Pulmonary artery endothelial cell (primary cell): ENCODE measurements around the gene AKIRIN2. TPM values are rescaled to one million over a fixed set of nuclear protein-coding genes. Genes with fewer than 3 reads are reported as not detected.
A peak's percentile ranks its signal among the peaks of the same experiment; 100 is the strongest.

Experiments used
- DNase-seq: peaks from one replicate; pipeline ENCODE4 v3.0.0-alpha.2; 2011; ENCODE audit warnings: low read depth, low spot score
- total RNA-seq: library from RNA; depleted of rRNA; stranded (reverse); fragments of >200 nt; gene quantifications from 2 replicates; pipeline ENCODE4 v1.2.3, GENCODE V29; 2014

AKIRIN2 gene
- 18.5 and 20.3 TPM in 2 replicates for total RNA-seq

GRCh38 chr6:87701676-87702588 is at the start of gene AKIRIN2:
Gene AKIRIN2 (minus strand): TSS chr6:87702233. CDS start chr6:87701684, 549 bp downstream.
- peak; percentile 98 for DNase-seq

- DNase-seq = no peak
These were observed 45.6 kb upstream of the AKIRIN2 start for GRCh38 chr6:87747646-87748045.

DNA sequence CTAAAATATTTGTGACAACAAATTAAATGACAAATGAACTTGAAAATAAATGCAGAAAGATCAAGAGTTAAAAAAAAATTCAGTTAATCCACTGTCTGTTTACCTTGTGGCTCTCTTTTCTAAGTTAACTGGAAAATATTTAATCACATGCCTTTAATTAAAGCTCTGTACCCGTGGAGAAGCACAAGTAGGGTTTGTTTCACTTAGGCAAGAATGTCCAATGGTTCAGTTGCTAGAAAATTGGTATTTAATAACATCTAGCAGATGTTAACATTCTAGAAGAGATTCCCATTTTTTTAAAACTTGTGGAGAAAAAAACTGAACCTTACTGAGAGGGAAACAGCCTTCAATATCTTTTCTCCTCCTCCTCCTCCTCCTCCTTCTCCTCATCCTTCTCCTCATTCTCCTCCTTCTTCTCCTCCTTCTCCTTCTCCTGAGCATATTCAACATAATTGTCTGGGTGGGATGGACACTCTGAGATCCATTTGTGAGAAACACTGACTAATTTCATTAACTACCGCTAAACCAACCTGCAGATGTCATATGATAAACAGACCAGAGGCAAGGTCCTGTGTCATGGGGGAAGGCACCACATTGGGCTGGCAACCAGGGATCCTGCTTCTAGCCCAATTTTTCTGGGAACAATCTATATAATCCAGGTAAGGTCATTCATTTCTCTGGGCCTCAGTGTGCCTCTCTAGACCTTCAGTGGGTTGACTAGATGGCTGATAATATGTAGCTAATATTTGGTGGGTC is 44.1 kb upstream of the AKIRIN2 start:
- DNase-seq = no peak

DNA sequence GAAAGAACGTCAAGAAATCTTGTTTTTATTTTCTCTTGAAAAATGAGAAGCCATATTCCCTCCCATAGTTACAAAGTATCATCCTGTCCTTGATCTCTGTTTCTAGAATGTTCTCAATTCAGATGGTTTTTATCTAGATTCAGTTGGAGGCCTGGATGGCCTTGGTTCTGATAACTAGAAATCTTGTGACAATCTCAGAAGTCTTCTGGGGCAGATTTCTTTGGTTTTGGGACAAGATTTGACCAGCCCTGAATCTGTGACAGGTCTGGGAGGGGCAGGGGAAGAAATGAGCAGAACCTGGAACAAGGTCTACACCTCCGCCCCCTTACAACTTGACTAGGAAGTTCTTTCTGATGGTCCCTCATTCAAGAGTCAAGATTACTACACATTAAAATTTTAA is 41.4 kb upstream of the AKIRIN2 start:
- DNase-seq = no peak

DNA sequence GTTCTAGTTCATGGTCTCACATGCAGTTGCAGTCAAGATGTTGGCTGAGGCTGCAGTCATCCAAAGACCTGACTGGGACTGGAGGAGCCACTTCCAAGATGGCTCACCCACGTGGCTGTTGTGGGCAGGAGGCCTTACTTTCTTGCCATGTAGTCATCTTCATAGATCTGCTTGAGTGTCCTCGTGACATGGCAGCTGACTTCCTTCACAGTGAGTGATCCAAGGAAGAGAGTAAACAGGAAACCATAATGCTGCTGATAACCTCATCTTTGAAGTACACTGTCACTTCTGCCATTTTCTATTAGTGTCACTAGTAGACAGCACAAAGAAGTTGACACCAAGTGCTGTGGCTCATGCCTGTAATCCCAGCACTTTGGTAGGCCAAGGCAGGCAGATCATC is 40.1 kb upstream of the AKIRIN2 start:
- no peak for DNase-seq

GRCh38 chr6:87741001-87741650 is 39.1 kb upstream of the AKIRIN2 start:
- no peak for DNase-seq

- DNase-seq = no peak
These were observed 36.7 kb upstream of the AKIRIN2 start for GRCh38 chr6:87738744-87739143.

- DNase-seq = no peak
These were observed 36.0 kb upstream of the AKIRIN2 start for GRCh38 chr6:87738000-87738399.

GRCh38 chr6:87736809-87737540 is 34.9 kb upstream of the AKIRIN2 start:
- no peak for DNase-seq

DNA sequence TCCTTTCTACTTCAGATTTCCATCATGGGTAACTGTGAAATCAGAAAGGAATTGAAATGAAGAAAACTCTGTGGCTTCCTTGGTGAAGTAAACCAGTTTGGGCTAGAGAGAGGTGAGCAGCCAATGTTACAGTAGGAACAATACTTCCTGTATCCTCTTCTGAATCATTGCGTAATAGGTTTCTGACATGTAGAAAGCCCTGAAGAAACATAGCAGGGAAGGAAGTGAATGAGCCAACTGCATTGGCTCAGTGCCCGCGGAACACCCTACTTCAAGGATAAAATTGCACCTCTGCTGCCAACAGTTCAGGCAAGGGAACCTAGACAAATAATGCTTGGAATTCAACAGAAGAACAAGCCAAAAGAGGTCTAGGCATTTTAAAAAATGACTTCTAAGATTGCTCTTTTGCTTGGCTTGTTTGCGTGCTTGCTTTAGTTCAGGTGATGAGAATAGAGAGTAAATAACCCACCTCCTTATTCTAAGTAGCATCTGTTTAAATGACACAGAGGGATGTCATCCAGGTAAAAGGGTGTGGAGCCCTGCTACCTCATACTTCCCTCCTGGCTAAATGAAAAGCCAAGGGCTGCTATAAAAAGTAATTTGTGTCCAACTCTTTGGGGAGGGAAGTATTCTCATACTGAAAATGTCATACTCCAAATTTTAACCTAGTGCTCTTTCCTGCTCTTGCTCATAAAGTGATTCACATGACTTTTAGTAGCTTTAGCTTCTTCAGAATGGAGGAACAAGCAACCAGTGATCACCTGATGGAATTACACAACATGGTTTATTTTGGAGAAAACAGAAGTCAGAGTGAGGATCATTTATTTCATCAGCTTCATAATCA is 30.0 kb upstream of the AKIRIN2 start:
- peak; percentile 77 for DNase-seq

DNA sequence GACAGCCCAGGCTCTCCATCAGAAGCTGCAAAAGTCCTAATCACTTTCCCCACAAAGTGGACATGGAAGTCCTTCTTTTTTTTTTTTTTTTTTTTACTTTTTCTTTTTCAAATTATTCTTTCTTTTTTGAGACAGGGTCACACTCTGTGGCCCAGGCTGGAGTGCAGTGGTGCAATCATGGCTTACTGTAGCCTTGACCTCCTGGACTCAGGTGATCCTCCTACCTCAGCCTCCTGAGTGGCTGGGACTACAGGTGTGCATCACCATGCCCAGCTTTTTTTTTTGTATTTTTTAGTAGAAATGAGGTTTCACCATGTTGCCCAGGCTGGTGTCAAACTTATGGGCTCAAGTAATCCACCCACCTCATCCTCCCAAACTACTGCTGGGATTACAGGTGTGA is 29.0 kb upstream of the AKIRIN2 start:
- no peak for DNase-seq

GRCh38 chr6:87729965-87730719 is 28.1 kb upstream of the AKIRIN2 start:
- DNase-seq = no peak

- DNase-seq = no peak
These were observed 26.7 kb upstream of the AKIRIN2 start for GRCh38 chr6:87728706-87729105.

- DNase-seq = no peak
These were observed 23.2 kb upstream of the AKIRIN2 start for GRCh38 chr6:87724983-87725811.

GRCh38 chr6:87723170-87724078 is 21.4 kb upstream of the AKIRIN2 start:
- DNase-seq = no peak

GRCh38 chr6:87722540-87723169 is 20.6 kb upstream of the AKIRIN2 start:
- no peak for DNase-seq

GRCh38 chr6:87721311-87721710 is 19.3 kb upstream of the AKIRIN2 start:
- DNase-seq = no peak
